ENCODE measurements around the gene MAPKAP1.

The MAPKAP1 gene

DNA sequence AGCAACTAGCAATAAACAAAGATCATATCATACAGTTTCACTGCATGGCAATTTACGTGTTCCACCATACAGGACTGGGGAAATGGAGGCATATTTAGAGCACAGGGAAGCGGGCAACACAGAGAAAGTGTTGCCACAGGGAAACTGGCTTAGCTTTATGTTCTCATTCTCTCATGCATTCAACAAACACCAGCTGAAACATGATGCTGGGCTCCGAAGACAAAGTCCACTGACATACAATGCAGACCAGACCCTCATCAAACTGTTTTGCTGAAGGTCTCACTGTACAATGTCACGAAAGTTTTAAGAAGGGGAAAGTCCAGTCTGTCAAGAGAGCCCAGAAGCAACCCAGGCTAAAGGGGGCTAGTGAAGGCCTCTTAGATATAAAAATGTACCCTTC is 115.1 kb downstream of the MAPKAP1 start:
- TF ChIP-seq, protein P1, sequence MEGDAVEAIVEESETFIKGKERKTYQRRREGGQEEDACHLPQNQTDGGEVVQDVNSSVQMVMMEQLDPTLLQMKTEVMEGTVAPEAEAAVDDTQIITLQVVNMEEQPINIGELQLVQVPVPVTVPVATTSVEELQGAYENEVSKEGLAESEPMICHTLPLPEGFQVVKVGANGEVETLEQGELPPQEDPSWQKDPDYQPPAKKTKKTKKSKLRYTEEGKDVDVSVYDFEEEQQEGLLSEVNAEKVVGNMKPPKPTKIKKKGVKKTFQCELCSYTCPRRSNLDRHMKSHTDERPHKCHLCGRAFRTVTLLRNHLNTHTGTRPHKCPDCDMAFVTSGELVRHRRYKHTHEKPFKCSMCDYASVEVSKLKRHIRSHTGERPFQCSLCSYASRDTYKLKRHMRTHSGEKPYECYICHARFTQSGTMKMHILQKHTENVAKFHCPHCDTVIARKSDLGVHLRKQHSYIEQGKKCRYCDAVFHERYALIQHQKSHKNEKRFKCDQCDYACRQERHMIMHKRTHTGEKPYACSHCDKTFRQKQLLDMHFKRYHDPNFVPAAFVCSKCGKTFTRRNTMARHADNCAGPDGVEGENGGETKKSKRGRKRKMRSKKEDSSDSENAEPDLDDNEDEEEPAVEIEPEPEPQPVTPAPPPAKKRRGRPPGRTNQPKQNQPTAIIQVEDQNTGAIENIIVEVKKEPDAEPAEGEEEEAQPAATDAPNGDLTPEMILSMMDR (IDR thresholded peaks at IDR 0.05) = no peak

DNA sequence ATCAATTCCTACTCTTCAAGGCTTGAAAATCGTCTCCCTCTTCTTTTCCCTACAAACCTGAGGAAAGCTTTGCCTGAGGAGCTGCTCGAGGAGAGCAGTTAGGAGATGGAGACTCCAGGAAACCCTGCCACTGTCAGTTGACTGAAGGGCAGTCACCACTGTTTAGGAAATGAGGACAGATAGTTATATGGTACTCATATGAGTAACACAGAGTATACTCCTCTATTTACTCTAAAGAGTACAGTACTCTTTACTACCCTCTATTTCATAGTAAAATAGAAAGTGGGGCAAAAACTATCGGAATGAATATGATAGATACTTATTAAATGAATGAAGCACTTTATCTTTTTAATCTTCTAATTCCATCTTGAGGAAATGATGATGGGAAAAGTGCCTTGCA is 115.8 kb downstream of the MAPKAP1 start:
- TF ChIP-seq, protein P1 (IDR thresholded peaks at IDR 0.05) = no peak

DNA sequence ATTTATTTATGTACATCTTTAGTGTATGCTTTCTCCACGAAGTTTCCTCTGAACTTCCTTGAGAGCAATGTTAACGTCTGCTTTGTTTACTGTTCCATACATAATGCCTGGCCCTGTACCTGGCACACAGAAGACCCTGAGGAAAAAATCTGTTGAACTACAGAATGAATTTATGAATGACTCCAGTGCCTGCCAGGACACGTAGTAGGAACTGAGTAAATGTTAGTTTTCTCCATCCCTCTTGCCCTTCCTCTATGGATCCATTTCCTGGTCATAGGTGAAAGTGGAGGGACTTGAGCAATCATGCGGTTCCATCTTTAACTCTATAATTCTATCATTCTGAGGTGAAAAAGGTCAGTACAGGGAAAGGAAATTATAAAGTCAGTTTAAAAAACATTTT is 117.7 kb downstream of the MAPKAP1 start:
- TF ChIP-seq, protein P1 (IDR thresholded peaks at IDR 0.05) = no peak

DNA sequence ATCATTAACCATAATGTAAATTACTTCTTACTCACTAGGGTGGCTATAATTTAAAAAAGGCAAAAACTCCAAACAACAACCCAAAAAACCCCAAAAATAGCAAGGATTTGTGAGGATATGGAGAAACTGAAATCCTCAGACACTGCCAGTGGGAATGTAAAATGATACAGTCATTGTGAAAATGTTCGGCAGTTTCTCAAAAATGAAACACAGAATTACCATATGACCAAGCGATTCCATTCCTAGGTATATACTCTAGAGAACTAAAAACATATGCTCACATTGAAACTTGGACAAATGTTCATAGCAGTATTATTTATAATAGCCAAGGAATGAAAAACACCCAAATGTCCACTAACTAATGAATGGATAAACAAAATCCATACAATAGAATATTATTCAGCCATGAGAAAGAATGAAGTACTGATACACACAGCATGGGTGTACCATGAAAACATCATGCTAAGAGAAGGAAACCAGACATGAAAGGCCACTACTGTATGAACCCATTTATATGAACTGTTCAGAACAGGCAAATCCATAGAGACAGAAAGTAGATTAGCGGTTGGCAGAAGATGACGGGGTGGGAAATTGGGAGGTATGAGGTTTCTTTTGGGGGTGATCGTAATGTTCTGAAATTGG is 119.1 kb downstream of the MAPKAP1 start:
- TF ChIP-seq, protein P1 (IDR thresholded peaks at IDR 0.05) = no peak

DNA sequence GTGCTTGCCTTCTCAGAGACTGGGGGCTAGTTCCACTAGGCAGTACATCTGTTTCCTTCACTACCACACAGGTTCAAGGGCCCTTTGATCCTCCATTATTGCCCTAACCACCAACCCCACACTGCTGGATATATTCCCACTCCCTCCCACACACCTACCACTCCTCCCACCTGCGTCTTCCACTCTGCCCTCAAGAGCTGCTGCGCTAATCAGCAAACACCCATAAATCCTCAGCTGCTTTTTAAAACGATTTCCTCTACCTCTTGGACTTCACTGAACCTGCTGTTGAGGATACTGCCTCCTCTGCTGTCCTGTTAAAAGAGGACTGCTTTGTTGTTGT is 120.9 kb downstream of the MAPKAP1 start:
- TF ChIP-seq, protein P1 (IDR thresholded peaks at IDR 0.05) = no peak

DNA sequence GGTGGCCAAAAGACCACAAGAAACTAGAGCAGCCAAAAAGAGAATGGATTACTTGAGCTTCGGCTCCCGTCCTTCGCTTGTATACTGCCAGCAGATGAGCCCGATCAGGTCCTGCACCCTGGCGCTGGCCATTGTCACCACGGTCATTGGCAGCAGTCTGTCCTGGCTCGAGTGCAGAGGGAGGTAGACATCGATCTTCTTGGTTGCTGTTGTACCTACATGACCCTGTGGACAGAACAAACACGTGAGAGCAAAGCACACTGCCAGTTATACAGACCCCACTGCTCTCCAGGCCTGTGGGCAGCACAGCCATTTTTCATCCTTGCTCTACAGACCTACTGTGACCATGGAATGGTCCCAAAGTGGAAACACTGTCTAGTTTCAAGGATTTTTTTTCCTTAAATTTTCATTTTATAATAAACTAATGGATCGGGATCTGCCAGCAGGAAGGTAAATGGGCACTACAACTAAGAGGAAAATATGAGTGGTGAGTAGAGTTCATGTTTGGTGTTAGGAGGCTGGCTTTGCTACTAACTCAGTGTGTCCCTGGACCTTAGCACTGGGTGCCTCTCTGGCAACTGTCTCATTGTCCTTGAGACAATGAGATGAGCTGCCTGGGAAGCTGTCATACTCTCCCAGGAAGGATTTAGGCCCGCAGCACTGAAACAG is 121.4 kb downstream of the MAPKAP1 start:
- TF ChIP-seq, protein P1 (IDR thresholded peaks at IDR 0.05) = no peak

DNA sequence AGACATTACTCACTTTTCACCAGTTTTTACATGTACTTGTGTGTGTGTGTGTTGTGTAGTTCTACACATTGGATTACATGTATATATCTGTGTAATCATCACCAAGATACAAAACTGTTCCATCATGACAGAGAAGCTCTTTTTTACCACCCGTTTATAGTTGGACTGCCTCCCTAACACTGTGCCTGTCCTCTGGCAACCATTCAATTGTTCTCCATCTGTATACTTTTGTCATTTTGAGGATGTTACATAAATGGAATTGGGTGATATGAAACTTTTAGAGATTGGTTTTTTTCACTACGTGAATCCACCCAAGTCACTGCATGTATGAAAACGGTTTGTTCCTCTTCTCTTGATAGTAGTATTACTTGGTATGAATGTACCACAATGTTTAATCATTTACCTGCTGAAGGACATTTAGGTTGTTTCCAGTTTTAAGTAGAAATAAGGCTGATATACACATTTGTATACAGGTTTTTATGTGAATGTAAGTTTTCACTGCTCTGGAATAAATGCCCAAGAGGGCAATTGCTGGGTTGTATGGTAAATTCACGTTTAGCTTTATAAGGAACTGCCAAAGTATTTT is 126.2 kb downstream of the MAPKAP1 start:
- TF ChIP-seq, protein P1 (IDR thresholded peaks at IDR 0.05) = no peak
